Measurements from ENCODE around the gene PRDM1.

- TF ChIP-seq EP300 (IDR thresholded peaks at IDR 0.05; ENCODE audit: borderline replicate concordance in 1 of 2, low read depth in 1 of 2, low read length in 1 of 2) (no peak), GABPA (IDR thresholded peaks at IDR 0.05; ENCODE audit: low read depth) (no peak), SIN3A (IDR thresholded peaks at IDR 0.05; ENCODE audit: borderline replicate concordance, low read depth, low read length) (no peak), FOSL2 (IDR thresholded peaks at IDR 0.05; ENCODE audit: borderline replicate concordance, low read depth) (no peak), RAD21 (IDR thresholded peaks at IDR 0.05; ENCODE audit: low read length) (no peak), RFX5 (IDR thresholded peaks at IDR 0.05; ENCODE audit: low read length) (no peak), NFIC (IDR thresholded peaks at IDR 0.05; ENCODE audit: borderline replicate concordance) (no peak), EZH2phosphoT487 (IDR thresholded peaks at IDR 0.05; ENCODE audit: borderline replicate concordance, low read depth) (no peak), GATA2 (CRISPR knock-in tag; IDR thresholded peaks at IDR 0.05) (no peak), FOXM1 (IDR thresholded peaks at IDR 0.05; ENCODE audit: low read depth) (no peak)
- TF ChIP-seq, protein P1, sequence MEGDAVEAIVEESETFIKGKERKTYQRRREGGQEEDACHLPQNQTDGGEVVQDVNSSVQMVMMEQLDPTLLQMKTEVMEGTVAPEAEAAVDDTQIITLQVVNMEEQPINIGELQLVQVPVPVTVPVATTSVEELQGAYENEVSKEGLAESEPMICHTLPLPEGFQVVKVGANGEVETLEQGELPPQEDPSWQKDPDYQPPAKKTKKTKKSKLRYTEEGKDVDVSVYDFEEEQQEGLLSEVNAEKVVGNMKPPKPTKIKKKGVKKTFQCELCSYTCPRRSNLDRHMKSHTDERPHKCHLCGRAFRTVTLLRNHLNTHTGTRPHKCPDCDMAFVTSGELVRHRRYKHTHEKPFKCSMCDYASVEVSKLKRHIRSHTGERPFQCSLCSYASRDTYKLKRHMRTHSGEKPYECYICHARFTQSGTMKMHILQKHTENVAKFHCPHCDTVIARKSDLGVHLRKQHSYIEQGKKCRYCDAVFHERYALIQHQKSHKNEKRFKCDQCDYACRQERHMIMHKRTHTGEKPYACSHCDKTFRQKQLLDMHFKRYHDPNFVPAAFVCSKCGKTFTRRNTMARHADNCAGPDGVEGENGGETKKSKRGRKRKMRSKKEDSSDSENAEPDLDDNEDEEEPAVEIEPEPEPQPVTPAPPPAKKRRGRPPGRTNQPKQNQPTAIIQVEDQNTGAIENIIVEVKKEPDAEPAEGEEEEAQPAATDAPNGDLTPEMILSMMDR (IDR thresholded peaks at IDR 0.05): no peak
- TF ChIP-seq, protein P2, sequence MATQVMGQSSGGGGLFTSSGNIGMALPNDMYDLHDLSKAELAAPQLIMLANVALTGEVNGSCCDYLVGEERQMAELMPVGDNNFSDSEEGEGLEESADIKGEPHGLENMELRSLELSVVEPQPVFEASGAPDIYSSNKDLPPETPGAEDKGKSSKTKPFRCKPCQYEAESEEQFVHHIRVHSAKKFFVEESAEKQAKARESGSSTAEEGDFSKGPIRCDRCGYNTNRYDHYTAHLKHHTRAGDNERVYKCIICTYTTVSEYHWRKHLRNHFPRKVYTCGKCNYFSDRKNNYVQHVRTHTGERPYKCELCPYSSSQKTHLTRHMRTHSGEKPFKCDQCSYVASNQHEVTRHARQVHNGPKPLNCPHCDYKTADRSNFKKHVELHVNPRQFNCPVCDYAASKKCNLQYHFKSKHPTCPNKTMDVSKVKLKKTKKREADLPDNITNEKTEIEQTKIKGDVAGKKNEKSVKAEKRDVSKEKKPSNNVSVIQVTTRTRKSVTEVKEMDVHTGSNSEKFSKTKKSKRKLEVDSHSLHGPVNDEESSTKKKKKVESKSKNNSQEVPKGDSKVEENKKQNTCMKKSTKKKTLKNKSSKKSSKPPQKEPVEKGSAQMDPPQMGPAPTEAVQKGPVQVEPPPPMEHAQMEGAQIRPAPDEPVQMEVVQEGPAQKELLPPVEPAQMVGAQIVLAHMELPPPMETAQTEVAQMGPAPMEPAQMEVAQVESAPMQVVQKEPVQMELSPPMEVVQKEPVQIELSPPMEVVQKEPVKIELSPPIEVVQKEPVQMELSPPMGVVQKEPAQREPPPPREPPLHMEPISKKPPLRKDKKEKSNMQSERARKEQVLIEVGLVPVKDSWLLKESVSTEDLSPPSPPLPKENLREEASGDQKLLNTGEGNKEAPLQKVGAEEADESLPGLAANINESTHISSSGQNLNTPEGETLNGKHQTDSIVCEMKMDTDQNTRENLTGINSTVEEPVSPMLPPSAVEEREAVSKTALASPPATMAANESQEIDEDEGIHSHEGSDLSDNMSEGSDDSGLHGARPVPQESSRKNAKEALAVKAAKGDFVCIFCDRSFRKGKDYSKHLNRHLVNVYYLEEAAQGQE (IDR thresholded peaks at IDR 0.05; ENCODE audit: low read depth, low read length): no peak
- TF ChIP-seq, protein P3, sequence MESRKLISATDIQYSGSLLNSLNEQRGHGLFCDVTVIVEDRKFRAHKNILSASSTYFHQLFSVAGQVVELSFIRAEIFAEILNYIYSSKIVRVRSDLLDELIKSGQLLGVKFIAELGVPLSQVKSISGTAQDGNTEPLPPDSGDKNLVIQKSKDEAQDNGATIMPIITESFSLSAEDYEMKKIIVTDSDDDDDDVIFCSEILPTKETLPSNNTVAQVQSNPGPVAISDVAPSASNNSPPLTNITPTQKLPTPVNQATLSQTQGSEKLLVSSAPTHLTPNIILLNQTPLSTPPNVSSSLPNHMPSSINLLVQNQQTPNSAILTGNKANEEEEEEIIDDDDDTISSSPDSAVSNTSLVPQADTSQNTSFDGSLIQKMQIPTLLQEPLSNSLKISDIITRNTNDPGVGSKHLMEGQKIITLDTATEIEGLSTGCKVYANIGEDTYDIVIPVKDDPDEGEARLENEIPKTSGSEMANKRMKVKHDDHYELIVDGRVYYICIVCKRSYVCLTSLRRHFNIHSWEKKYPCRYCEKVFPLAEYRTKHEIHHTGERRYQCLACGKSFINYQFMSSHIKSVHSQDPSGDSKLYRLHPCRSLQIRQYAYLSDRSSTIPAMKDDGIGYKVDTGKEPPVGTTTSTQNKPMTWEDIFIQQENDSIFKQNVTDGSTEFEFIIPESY (IDR thresholded peaks at IDR 0.05; ENCODE audit: borderline replicate concordance, low read depth): no peak
- TF ChIP-seq, protein P4, sequence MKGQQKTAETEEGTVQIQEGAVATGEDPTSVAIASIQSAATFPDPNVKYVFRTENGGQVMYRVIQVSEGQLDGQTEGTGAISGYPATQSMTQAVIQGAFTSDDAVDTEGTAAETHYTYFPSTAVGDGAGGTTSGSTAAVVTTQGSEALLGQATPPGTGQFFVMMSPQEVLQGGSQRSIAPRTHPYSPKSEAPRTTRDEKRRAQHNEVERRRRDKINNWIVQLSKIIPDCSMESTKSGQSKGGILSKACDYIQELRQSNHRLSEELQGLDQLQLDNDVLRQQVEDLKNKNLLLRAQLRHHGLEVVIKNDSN (IDR thresholded peaks at IDR 0.05; ENCODE audit: borderline replicate concordance, low read depth): no peak
Measured at GRCh38 chr6:106136845-106137244, 50.7 kb downstream of the PRDM1 start.

Measured in SK-N-SH (cell line).